ENCODE results near the gene CLEC2L.

Gene CLEC2L

DNA sequence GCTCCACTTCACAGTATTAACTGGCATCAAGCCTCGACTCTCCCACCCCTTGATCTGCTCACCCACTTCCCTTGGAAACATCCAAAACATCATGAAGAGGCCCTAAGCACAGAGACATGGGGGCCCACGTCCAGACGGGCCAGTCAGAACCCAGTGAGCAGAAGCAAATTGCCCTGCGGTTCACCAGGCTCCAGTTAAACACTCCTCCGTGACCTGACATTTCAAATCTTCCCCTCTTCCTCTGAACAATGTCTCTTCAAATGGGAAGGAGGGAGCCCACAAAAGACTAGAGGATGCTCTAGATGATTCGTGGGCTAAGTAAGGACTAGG, 44.8 kb downstream of the CLEC2L start:
- H3K4me3 ChIP-seq (ENCODE audit: low read depth, low read length) = no peak overlapping the region
- no peak for DNase-seq (ENCODE audit: low read depth, low spot score)
- in situ Hi-C loops (cut with HindIII; ENCODE audit: low sequenced_read_pairs) = no loop called here
- no peak for TF ChIP-seq CTCF (IDR thresholded peaks at IDR 0.05; ENCODE audit: low read depth, low read length)

DNA sequence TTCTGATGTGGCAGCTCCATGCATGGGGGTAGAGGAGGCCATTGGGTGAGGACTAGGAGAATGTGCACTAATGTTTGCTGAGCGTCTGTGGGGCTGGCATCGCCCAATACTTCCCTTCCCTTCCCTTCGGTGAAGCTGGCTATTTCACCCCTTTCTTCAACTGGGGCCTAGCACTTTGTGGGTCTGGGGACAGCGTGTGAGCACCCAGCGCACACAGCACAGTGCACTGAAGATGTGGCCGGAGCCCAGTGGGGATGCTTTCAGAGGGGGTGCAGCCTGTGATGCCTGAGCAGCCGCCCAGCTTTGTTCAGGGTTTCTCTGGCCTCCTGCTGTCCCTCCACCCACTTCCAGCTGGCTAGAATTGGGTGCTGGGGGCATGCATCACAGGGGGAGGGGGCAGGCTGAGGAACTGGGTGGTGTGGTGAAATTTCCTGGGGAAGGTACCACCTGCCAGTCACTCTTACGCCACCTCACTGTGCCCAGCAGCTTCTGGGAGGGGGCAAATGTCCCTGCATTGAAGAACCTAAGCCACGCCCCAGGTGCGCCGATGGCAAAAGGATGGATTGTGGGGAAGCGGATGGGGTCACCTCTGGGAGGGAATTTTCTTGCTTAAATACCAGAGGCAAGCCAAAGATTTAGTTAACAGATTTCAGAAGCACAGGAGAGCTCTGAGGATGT, 45.5 kb downstream of the CLEC2L start:
- TF ChIP-seq CTCF (IDR thresholded peaks at IDR 0.05; ENCODE audit: low read depth, low read length) = no peak
- DNase-seq (ENCODE audit: low read depth, low spot score) = no peak
- no peak overlapping the region for H3K4me3 ChIP-seq (ENCODE audit: low read depth, low read length)
- in situ Hi-C loops (cut with HindIII; ENCODE audit: low sequenced_read_pairs) = no loop called here

DNA sequence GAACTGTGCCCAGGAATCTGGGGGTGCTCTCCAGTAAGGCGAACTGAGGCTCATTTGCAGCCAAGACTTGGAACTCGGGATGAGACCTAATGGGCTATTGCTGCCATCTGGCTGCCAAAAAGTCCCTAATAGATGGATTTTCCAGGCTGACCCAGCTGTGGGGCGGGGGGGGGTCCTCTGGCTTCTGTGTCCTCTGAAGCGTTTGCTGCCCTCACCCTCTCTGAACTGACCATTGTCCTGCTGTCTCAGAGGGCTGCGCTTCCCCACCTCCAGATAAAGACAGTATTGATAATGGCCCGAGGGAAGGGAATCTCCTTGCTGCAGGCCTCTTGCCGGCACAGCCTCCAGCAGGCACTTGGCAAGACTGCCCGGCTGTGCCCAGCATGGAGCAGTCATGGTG, 46.6 kb downstream of the CLEC2L start:
- no peak overlapping the region for H3K4me3 ChIP-seq (ENCODE audit: low read depth, low read length)
- DNase-seq (ENCODE audit: low read depth, low spot score) = no peak
- TF ChIP-seq CTCF (IDR thresholded peaks at IDR 0.05; ENCODE audit: low read depth, low read length) = peak; percentile 10
- in situ Hi-C loops (cut with HindIII; ENCODE audit: low sequenced_read_pairs) = no loop called here

GRCh38 chr7:139570626-139571025, 47.1 kb downstream of the CLEC2L start:
- in situ Hi-C loops (cut with HindIII; ENCODE audit: low sequenced_read_pairs) = no loop called here
- DNase-seq (ENCODE audit: low read depth, low spot score) = no peak
- no peak overlapping the region for H3K4me3 ChIP-seq (ENCODE audit: low read depth, low read length)
- no peak for TF ChIP-seq CTCF (IDR thresholded peaks at IDR 0.05; ENCODE audit: low read depth, low read length)

DNA sequence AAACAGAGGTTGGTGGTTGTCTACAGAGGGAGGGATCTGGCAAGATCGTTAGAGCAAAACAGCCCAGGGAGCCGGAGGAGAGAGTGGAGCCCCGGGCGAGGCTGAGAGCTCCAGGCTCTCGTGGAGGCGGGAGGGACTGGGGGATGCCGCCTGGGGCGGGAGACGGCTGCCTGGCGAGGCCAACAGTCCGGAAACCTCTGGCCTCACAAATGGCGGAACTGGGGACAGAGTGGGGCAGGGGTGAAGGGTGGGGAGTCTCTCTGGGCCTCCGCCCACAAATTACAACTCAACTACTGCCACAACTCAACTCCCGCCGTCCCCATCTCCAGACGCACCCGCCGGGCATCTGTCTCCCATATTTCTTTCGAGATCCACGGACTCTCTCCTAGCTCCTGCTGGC, 47.7 kb downstream of the CLEC2L start:
- in situ Hi-C loops (cut with HindIII; ENCODE audit: low sequenced_read_pairs) = no loop called here
- no peak for TF ChIP-seq CTCF (IDR thresholded peaks at IDR 0.05; ENCODE audit: low read depth, low read length)
- no peak for DNase-seq (ENCODE audit: low read depth, low spot score)
- no peak overlapping the region for H3K4me3 ChIP-seq (ENCODE audit: low read depth, low read length)

- TF ChIP-seq CTCF (IDR thresholded peaks at IDR 0.05; ENCODE audit: low read depth, low read length) = no peak
- no peak overlapping the region for H3K4me3 ChIP-seq (ENCODE audit: low read depth, low read length)
- in situ Hi-C loops (cut with HindIII; ENCODE audit: low sequenced_read_pairs) = no loop called here
- DNase-seq (ENCODE audit: low read depth, low spot score) = no peak
Measured at GRCh38 chr7:139571651-139572050, 48.2 kb downstream of the CLEC2L start.

DNA sequence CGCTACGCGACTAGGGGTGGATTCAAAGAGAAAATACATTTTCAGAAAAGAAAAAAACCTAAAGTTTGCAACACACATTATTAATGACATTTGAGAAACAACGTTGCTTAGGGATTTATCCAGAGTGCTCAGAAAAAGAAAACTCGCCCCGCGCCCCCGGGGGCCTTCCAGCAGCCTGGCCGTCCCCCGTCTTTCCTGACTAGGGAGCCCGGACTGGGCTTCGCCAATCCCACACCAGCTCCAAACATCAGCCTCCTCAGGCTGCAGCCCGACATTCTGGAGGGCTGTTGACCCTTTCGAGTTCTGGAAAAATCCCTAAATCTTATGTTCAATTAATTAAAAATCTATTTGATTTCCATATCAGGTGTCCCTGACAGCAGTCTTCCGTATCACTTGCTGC, 48.6 kb downstream of the CLEC2L start:
- DNase-seq (ENCODE audit: low read depth, low spot score) = no peak
- in situ Hi-C loops (cut with HindIII; ENCODE audit: low sequenced_read_pairs) = no loop called here
- no peak overlapping the region for H3K4me3 ChIP-seq (ENCODE audit: low read depth, low read length)
- TF ChIP-seq CTCF (IDR thresholded peaks at IDR 0.05; ENCODE audit: low read depth, low read length) = no peak
